Measurements from ENCODE around the gene MXRA7. TPM values are rescaled to one million over a fixed set of nuclear protein-coding genes. Genes with fewer than 3 reads are reported as not detected.
"Not testable (repeated sequence)": the region's sequence is repeated elsewhere in the genome, so short reads cannot be mapped to it uniquely, and the experiment has no call there.

MXRA7 gene
- total RNA-seq, 1 donor from 2014 or later, result 5.8 TPM

DNA sequence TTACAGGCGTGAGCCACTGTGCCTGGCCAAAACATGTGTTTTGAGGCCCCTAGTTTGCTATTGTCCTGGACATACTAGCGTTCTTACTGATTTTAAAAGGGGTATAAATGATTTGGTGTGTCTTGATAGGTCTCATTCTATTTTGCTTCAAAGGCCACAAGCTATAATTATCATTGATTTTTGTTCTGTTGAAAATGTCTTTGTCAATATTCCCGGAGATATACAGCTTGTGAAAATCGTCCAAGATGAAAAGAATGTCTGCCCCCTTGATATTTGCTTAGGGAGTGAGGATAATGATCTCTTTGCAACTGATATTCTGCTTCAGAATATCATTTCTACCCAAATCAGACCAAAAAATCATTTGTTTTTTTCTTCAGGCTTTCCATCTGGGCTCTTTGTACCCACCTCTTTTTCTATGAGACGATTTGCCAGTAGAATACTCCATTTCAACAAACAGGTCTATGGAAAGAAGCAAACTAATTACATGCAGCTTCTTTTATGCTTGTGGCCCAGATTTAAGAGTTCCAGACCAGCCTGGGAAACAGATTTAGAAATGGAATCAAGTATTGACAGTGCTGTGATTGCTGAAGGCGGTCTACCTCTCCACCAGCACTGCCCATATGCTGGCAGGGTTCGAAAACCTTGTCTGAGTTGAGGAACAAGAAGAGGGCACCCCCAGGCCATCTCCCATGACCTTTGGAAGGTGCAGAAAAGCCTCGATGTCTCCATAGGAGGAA, 53.1 kb downstream of the MXRA7 start:
- intact Hi-C loops (cut with micrococcal nuclease), result no loop called here

GRCh38 chr17:76654408-76654807, 56.4 kb downstream of the MXRA7 start:
- intact Hi-C loops (cut with micrococcal nuclease), result no loop called here

- intact Hi-C loops (cut with micrococcal nuclease), result no loop called here
Measured at GRCh38 chr17:76650504-76650903, 60.3 kb downstream of the MXRA7 start.

DNA sequence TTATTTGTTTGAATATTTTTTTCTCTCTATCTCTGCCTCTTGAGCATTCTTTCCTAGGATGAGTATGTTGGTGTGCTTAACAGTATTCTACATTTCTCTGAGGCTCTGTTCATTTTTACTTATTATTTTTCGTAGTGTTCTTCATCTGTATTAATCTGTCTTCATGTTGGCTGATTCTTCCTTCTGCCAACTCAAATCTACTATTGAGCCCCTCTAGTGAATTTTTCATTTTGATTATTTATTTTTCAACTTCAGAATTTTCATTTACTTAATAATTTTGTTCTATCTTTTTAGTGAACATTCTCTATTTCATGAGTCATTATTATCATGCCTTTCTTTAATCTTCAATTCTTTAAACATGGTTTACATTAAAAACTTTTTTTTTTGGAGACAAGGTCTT, 64.1 kb downstream of the MXRA7 start:
- intact Hi-C loops (cut with micrococcal nuclease), result no loop called here

DNA sequence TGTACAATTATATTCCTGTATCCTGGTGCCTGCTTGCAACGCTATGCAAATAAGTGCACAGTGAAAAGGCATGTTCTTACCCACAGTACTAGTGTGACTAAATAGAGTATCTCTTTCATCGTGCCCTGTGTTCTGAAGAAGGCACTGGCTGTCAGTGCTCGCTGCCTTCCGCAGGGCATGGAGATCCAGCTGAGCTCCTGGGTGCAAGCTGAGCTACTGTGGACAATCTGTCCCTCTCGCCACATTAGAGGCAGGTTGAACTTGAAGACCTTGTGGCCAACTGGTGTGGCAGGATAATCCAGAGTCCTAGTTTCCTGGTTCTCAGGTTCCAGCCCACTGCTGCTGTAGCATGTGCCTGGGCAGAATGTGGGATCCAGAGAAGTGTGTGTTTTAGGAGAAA, 65.3 kb downstream of the MXRA7 start:
- intact Hi-C loops (cut with micrococcal nuclease), result no loop called here

DNA sequence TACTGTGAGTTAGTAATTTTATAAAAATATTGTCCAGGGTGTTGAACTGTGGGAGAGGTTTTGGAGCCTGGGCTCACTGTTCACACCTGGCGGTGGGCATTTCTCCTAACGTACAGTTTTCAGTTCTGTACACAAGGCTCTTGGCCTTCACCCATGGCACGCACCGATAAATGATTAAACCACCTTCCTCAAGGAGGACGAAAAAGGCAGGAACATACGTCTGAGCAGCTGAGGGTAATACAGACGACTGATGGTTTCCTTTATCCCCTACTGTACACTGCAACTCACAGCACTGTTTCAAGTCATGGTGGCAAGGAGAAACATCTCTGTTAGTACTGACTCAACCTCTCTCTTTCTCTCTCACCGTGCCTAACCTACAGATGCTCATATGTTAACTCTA, 65.8 kb downstream of the MXRA7 start:
- intact Hi-C loops (cut with micrococcal nuclease), result no loop called here

DNA sequence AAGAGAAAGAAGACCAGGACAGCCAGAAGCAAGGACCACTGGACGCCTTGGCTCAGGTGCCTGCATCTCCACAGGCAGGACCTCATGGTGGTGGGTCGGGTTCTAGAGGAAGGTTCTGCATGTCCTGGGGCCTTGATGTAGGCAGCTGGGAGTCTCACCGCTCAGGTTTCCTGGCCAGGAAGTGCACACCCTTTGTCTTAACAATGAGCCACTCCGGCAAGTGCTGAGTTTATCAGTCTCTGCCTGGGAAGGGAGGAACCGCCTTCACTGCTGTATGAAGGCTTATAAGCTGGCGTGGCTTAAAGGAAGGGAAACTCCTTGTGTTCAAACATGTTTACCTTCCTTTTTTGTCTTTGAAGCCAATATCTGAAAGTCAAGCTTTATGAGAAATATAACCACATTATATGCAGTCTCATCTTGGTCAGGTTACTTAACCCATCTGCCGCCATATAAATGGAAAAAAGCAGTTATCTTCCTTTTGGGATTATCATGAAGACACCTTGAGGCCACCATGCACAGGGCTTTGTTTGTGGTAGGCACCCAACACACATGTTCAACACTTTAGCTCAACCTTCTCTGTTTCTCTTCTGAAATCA, 67.1 kb downstream of the MXRA7 start, which contains the start of gene ST6GALNAC1:
Gene ST6GALNAC1, minus strand, starts transcription at position 205 of the 596 bp plus-strand sequence. Its CDS starts 119 bp downstream, at position 86.
- intact Hi-C loops (cut with micrococcal nuclease), result no loop called here

- intact Hi-C loops (cut with micrococcal nuclease), result no loop called here
Measured at GRCh38 chr17:76642994-76643393, 67.8 kb downstream of the MXRA7 start.

- intact Hi-C loops (cut with micrococcal nuclease), result no loop called here
Measured at GRCh38 chr17:76642032-76642561, 68.7 kb downstream of the MXRA7 start.

DNA sequence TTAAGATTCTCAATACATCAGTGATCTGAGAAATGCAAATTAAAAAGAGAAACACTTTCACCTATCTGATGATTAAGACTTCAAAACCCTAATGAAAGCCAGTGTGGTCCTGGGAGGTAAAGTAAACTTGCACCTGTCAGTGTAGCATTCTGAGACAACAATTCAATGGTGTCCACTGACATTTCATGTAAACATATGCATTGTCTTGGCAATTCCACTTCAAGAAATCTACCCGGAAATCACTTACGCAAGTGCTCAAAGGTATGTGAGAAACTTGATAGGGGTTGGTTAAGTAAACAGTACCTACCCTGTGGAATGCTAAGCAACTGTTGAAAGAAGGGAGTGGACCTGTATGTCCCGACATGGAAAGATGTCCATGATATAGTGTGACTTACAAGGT, 69.3 kb downstream of the MXRA7 start:
- intact Hi-C loops (cut with micrococcal nuclease), result no loop called here

- intact Hi-C loops (cut with micrococcal nuclease), result no loop called here
Measured at GRCh38 chr17:76640550-76641380, 70.0 kb downstream of the MXRA7 start.

DNA sequence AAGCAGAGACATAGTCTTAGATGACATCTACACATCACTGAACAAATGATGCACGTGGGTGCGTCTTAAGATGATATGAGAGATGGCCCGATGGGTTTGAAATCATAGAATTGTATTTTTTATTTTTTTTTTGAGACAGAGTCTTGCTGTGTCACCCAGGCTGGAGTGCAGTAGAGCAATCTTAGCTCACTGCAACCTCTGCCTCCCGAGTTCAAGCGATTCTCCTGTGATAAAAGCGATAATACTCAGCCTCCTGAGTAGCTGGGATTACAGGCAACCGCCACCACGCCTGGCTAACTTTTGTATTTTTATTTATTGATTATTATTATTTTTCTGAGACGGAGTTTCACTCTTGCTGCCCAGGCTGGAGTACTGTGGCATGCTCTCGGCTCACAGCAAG, 72.5 kb downstream of the MXRA7 start:
- intact Hi-C loops (cut with micrococcal nuclease), result no loop called here

DNA sequence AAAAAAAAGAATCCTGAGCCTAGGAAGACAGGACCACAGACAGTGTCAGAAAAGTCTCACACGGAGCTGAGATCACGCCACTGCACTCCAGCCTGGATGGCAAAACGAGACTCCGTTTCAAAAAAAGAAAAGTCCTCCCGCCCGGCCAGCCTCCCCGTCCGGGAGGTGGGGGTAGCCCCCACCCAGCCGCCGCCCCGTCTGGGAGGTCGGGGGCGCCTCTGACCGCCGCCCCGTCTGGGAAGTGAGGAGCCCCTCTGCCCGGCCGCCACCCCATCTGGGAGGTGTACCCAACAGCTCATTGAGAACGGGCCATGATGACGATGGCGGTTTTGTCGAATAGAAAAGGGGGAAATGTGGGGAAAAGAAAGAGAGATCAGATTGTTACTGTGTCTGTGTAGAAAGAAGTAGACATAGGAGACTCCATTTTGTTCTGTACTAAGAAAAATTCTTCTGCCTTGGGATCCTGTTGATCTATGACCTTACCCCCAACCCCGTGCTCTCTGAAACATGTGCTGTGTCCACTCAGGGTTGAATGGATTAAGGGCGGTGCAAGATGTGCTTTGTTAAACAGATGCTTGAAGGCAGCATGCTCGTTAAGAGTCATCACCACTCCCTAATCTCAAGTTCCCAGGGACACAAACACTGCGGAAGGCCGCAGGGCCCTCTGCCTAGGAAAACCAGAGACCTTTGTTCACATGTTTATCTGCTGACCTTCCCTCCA, 74.1 kb downstream of the MXRA7 start:
- intact Hi-C loops (cut with micrococcal nuclease), result not testable (repeated sequence)

DNA sequence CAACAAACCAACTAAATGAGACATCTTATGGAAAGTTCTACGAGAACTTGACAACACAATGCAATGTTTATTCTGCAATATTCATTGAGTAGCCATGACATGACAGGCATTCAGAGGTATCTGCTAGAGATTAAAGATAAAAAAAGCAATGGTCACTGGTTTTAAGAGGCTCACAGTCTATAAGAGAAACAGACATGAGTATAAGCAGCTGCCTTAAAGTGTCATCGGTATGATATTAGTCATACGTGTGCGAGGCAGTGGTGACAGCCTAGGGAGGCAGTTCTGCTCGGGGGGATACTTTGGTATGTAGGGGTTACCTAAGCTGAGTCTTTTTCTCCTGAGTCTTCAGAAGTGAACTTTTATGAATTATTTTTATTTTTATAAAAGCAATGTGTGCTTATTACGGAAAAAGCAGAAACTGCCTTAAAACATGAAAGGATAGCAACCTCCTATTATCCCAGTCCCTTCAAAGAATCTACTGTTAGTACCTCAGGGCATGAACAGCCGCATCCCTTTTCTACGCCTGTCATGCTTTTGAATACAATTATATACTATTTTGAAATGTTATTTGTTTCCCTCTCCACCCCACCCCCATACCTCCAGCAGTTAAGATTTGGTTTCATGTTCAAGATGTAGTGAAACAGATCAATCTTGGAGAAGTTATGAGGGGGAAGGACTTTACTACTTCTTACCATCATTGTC, 75.0 kb downstream of the MXRA7 start:
- intact Hi-C loops (cut with micrococcal nuclease), result no loop called here

- intact Hi-C loops (cut with micrococcal nuclease), result no loop called here
Measured at GRCh38 chr17:76635039-76635438, 75.7 kb downstream of the MXRA7 start.

GRCh38 chr17:76633628-76634328, 77.0 kb downstream of the MXRA7 start:
- intact Hi-C loops (cut with micrococcal nuclease), result no loop called here

DNA sequence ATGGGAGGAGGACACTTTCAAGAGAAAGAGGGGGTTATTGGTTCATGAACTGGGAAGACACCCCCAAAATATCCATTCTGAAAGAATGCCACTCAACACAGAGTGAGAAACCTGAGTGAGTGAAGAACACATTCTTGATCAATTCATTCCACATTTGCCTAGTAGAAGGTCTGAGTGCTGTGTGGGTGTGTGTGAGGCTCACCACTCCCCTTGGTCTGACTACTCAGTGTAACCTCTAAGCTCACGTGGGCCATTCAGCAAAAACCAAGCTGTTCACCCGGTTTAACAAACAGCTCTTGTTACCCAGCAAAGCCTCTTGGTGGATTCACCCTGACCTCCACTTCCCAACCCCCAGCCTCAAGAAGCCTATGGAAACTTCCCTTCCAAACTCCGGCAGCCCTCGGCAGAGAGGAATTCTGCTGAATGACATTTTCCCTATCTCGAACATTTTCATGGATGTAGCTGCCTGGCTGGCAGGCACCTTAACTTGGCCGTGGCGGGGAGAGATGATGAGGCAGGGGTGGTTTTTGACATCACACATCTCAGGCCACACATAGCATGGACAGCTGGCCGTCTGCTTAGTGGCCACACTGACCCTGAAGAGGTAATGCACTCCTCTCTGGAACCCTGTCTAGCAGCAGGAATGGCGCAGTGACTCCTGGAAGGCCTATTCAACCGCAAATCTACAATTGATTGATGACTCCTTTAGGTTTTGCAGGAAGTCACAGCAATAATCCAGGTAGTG, 78.8 kb downstream of the MXRA7 start:
- intact Hi-C loops (cut with micrococcal nuclease), result no loop called here

DNA sequence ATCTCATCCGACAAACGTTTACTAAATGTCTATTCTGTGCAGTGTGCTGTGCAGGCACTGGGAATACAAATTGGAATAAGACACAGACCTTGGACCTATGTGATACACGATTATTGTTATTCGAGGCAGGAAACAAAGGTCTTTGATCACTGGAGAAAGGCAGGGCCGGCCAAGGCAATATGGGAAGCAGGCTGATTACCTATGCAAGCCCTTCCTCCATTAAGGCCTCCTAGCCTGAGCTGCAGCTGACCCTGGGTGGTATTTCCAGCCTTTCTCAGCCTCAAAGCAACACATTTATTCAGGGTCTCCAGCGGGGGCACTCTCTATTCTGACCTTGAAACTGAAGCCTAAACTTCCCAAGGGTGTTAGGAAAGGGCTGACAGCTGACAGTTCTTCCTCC, 80.6 kb downstream of the MXRA7 start:
- intact Hi-C loops (cut with micrococcal nuclease), result no loop called here
